ENCODE results near the gene LRFN5. TPM values are rescaled to one million over a fixed set of nuclear protein-coding genes. Genes with fewer than 3 reads are reported as not detected.

The LRFN5 gene
- total and polyA plus RNA-seq, 2 experiments from 2014 or later, result 1.8 to 8.8 TPM

GRCh38 chr14:41782511-41782910 is 175.8 kb downstream of the LRFN5 start:
- no peaks in the 10 kb centered on the region for H3K36me3 ChIP-seq (replicated peaks; ENCODE audit: insufficient read depth, low read depth)
- no peaks in the 10 kb centered on the region for H4K20me1 ChIP-seq (ENCODE audit: insufficient read depth, poor library complexity, severe bottlenecking)
- H3K27ac ChIP-seq, result peak overlapping the region; percentile 7
- no peaks in the 10 kb centered on the region for H3K4me1 ChIP-seq (ENCODE audit: insufficient read depth)
- no peak overlapping the region for H3K4me3 ChIP-seq
- no peak for TF ChIP-seq EZH2 (IDR thresholded peaks at IDR 0.05; ENCODE audit: borderline replicate concordance)
- TF ChIP-seq EZH2phosphoT487 (IDR thresholded peaks at IDR 0.05; ENCODE audit: low read depth, severe bottlenecking, unreplicated experiment), result no peak
- TF ChIP-seq CTCF (IDR thresholded peaks at IDR 0.05; ENCODE audit: poor library complexity), result no peak
- no peaks in the 10 kb centered on the region for H3K79me2 ChIP-seq
- H3K4me2 ChIP-seq, result no peak overlapping the region
- H2AFZ ChIP-seq, result no peak overlapping the region
- H3K9me3 ChIP-seq (ENCODE audit: low read depth), result no peaks in the 10 kb centered on the region
- H3K27me3 ChIP-seq, result no peaks in the 10 kb centered on the region
- H3K9me2 ChIP-seq (replicated peaks; ENCODE audit: insufficient read depth), result no peaks in the 10 kb centered on the region
- DNase-seq (ENCODE audit: low spot score), result no peak

GRCh38 chr14:41783403-41783802 is 176.7 kb downstream of the LRFN5 start:
- H3K27me3 ChIP-seq, result no peaks in the 10 kb centered on the region
- no peaks in the 10 kb centered on the region for H3K36me3 ChIP-seq (replicated peaks; ENCODE audit: insufficient read depth, low read depth)
- H4K20me1 ChIP-seq (ENCODE audit: insufficient read depth, poor library complexity, severe bottlenecking), result no peaks in the 10 kb centered on the region
- no peak for TF ChIP-seq EZH2 (IDR thresholded peaks at IDR 0.05; ENCODE audit: borderline replicate concordance)
- TF ChIP-seq EZH2phosphoT487 (IDR thresholded peaks at IDR 0.05; ENCODE audit: low read depth, severe bottlenecking, unreplicated experiment), result no peak
- TF ChIP-seq CTCF (IDR thresholded peaks at IDR 0.05; ENCODE audit: poor library complexity), result no peak
- H3K4me1 ChIP-seq (ENCODE audit: insufficient read depth), result no peaks in the 10 kb centered on the region
- H3K4me2 ChIP-seq, result no peak overlapping the region
- H2AFZ ChIP-seq, result no peak overlapping the region
- no peaks in the 10 kb centered on the region for H3K79me2 ChIP-seq
- 81% methylated on average over 2 of the region's 2 CpGs for WGBS (ENCODE audit: low lambda C conversion rate, missing lambda C conversion rate)
- H3K4me3 ChIP-seq, result no peak overlapping the region
- no peaks in the 10 kb centered on the region for H3K9me3 ChIP-seq (ENCODE audit: low read depth)
- DNase-seq (ENCODE audit: low spot score), result no peak
- H3K9me2 ChIP-seq (replicated peaks; ENCODE audit: insufficient read depth), result no peaks in the 10 kb centered on the region
- peak overlapping the region; percentile 7 for H3K27ac ChIP-seq

GRCh38 chr14:41785696-41786095 is 179.0 kb downstream of the LRFN5 start:
- H3K27me3 ChIP-seq, result no peaks in the 10 kb centered on the region
- no peak overlapping the region for H3K27ac ChIP-seq
- H3K4me1 ChIP-seq (ENCODE audit: insufficient read depth), result peaks cover 4% of the 10 kb centered on the region
- no peak overlapping the region for H2AFZ ChIP-seq
- no peak overlapping the region for H3K4me3 ChIP-seq
- no peaks in the 10 kb centered on the region for H4K20me1 ChIP-seq (ENCODE audit: insufficient read depth, poor library complexity, severe bottlenecking)
- TF ChIP-seq EZH2phosphoT487 (IDR thresholded peaks at IDR 0.05; ENCODE audit: low read depth, severe bottlenecking, unreplicated experiment) (no peak), CTCF (IDR thresholded peaks at IDR 0.05; ENCODE audit: poor library complexity) (no peak), EZH2 (IDR thresholded peaks at IDR 0.05; ENCODE audit: borderline replicate concordance) (no peak)
- H3K9me2 ChIP-seq (replicated peaks; ENCODE audit: insufficient read depth), result no peaks in the 10 kb centered on the region
- no peaks in the 10 kb centered on the region for H3K9me3 ChIP-seq (ENCODE audit: low read depth)
- WGBS (ENCODE audit: low lambda C conversion rate, missing lambda C conversion rate), result 79% methylated on average over 6 of the region's 6 CpGs
- DNase-seq (ENCODE audit: low spot score), result no peak
- no peak overlapping the region for H3K4me2 ChIP-seq
- no peaks in the 10 kb centered on the region for H3K36me3 ChIP-seq (replicated peaks; ENCODE audit: insufficient read depth, low read depth)
- H3K79me2 ChIP-seq, result no peaks in the 10 kb centered on the region

GRCh38 chr14:41799817-41800216 is 193.1 kb downstream of the LRFN5 start:
- no peak overlapping the region for H3K27ac ChIP-seq
- no peaks in the 10 kb centered on the region for H3K9me2 ChIP-seq (replicated peaks; ENCODE audit: insufficient read depth)
- no peak overlapping the region for H3K4me3 ChIP-seq
- H3K27me3 ChIP-seq, result no peaks in the 10 kb centered on the region
- TF ChIP-seq CTCF (IDR thresholded peaks at IDR 0.05; ENCODE audit: poor library complexity), result no peak
- no peak for TF ChIP-seq EZH2phosphoT487 (IDR thresholded peaks at IDR 0.05; ENCODE audit: low read depth, severe bottlenecking, unreplicated experiment)
- H3K4me2 ChIP-seq, result no peak overlapping the region
- DNase-seq (ENCODE audit: low spot score), result no peak
- no peaks in the 10 kb centered on the region for H3K9me3 ChIP-seq (ENCODE audit: low read depth)
- no peak overlapping the region for H2AFZ ChIP-seq
- H3K36me3 ChIP-seq (replicated peaks; ENCODE audit: insufficient read depth, low read depth), result no peaks in the 10 kb centered on the region
- H3K79me2 ChIP-seq, result no peaks in the 10 kb centered on the region
- H4K20me1 ChIP-seq (ENCODE audit: insufficient read depth, poor library complexity, severe bottlenecking), result no peaks in the 10 kb centered on the region
- H3K4me1 ChIP-seq (ENCODE audit: insufficient read depth), result no peaks in the 10 kb centered on the region
- WGBS (ENCODE audit: low lambda C conversion rate, missing lambda C conversion rate), result 84% methylated on average over 1 of the region's 1 CpG

All from hepatocyte (in vitro differentiated cells).